ENCODE results near the gene SMAD7. TPM values are rescaled to one million over a fixed set of nuclear protein-coding genes. Genes with fewer than 3 reads are reported as not detected.

SMAD7 gene
- total and polyA plus RNA-seq, 2 donors (not counting 1 experiment from before 2014, with no cell fraction given): 6.1 to 16.3 TPM

GRCh38 chr18:48904091-48904490, 46.7 kb downstream of the SMAD7 start:
- Histone ChIP-seq H3K36me3 (ENCODE audit: control insufficient read depth, insufficient read depth, low read length) (no peaks in the 10 kb centered on the region), H3K9me3 (ENCODE audit: control insufficient read depth, insufficient read depth, low read depth, low read length) (no peaks in the 10 kb centered on the region), H2AFZ (ENCODE audit: low read length) (no peak overlapping the region), H3K4me1 (ENCODE audit: control insufficient read depth, extremely low read depth, insufficient read depth, low read length) (peaks cover 18% of the 10 kb centered on the region), H3K27me3 (ENCODE audit: control insufficient read depth, insufficient read depth, low read length) (no peaks in the 10 kb centered on the region), H3K4me3 (replicated peaks in 1 of 4; ENCODE audit: control extremely low read depth in 1 of 4, insufficient read depth in 1 of 4, low read depth in 3 of 4, low read length in 4 of 4) (no peak overlapping the region), H3K9ac (ENCODE audit: insufficient read depth, low read length) (no peak overlapping the region), H3K79me2 (ENCODE audit: control insufficient read depth, insufficient read depth, low read length) (no peaks in the 10 kb centered on the region), H3K27ac (ENCODE audit: insufficient read depth, low read length) (no peak overlapping the region), H3K4me2 (ENCODE audit: extremely low read depth, insufficient read depth, low read length) (no peak overlapping the region), H4K20me1 (ENCODE audit: control insufficient read depth, extremely low read depth, insufficient read depth, low read length) (no peaks in the 10 kb centered on the region)
- TF ChIP-seq, protein P1, sequence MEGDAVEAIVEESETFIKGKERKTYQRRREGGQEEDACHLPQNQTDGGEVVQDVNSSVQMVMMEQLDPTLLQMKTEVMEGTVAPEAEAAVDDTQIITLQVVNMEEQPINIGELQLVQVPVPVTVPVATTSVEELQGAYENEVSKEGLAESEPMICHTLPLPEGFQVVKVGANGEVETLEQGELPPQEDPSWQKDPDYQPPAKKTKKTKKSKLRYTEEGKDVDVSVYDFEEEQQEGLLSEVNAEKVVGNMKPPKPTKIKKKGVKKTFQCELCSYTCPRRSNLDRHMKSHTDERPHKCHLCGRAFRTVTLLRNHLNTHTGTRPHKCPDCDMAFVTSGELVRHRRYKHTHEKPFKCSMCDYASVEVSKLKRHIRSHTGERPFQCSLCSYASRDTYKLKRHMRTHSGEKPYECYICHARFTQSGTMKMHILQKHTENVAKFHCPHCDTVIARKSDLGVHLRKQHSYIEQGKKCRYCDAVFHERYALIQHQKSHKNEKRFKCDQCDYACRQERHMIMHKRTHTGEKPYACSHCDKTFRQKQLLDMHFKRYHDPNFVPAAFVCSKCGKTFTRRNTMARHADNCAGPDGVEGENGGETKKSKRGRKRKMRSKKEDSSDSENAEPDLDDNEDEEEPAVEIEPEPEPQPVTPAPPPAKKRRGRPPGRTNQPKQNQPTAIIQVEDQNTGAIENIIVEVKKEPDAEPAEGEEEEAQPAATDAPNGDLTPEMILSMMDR (conservative IDR thresholded peaks at IDR 0.05 in 1 of 2, IDR thresholded peaks at IDR 0.05 in 1 of 2; ENCODE audit: low read depth in 1 of 2, low read length in 2 of 2): no peak
- TF ChIP-seq EZH2 (IDR thresholded peaks at IDR 0.05; ENCODE audit: low read length, missing control alignments): no peak
- DNase-seq (ENCODE audit: low read depth in 2 of 2): no peak

DNA sequence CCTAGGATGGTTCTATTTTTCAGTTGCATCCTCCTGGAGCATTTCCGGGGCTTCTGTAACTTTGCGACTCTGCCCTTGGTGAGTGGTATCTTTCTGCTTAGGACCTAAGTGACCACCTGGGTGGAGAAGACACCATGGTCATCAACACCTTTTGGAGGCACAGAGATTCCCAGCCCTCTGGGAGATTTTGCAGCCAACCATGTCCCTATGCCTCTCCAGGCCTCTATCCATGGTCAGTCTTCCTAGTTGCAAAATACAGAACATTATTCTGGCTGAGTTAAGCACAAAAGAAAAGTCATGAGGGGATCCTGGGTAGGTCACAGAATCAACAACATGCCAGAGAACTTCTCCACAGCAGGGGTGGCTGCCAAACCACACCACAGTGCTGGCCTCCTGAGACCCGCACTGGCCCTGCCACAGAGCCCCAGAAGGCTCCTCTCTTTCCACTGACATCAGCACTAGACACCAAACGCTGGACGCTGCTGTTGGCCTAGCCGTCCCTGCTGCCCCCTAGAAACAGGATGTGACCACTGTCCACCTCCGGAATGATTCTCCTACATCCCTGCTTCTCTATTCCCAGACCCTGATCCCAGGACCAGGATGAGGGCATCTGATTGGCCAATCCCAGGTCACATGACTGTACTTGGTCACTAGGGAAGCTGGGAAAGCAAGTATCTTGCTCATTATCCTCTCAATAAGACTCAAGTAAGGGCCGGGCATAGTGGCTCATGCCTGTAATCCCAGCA, 47.7 kb downstream of the SMAD7 start:
- no peaks in the 10 kb centered on the region for H3K27me3 ChIP-seq (ENCODE audit: control insufficient read depth, insufficient read depth, low read length)
- no peaks in the 10 kb centered on the region for H3K9me3 ChIP-seq (ENCODE audit: control insufficient read depth, insufficient read depth, low read depth, low read length)
- peak overlapping the region; percentile 81 for H3K27ac ChIP-seq (ENCODE audit: insufficient read depth, low read length)
- no peak for TF ChIP-seq EZH2 (IDR thresholded peaks at IDR 0.05; ENCODE audit: low read length, missing control alignments)
- TF ChIP-seq, protein P1 (conservative IDR thresholded peaks at IDR 0.05 in 1 of 2, IDR thresholded peaks at IDR 0.05 in 1 of 2; ENCODE audit: low read depth in 1 of 2, low read length in 2 of 2): no peak
- H3K79me2 ChIP-seq (ENCODE audit: control insufficient read depth, insufficient read depth, low read length): no peaks in the 10 kb centered on the region
- peak; percentile 74 to 86 for DNase-seq (ENCODE audit: low read depth in 2 of 2)
- no peak overlapping the region for H3K4me2 ChIP-seq (ENCODE audit: extremely low read depth, insufficient read depth, low read length)
- no peak overlapping the region for H3K4me3 ChIP-seq (replicated peaks in 1 of 4; ENCODE audit: control extremely low read depth in 1 of 4, insufficient read depth in 1 of 4, low read depth in 3 of 4, low read length in 4 of 4)
- H3K36me3 ChIP-seq (ENCODE audit: control insufficient read depth, insufficient read depth, low read length): no peaks in the 10 kb centered on the region
- no peak overlapping the region for H3K9ac ChIP-seq (ENCODE audit: insufficient read depth, low read length)
- H3K4me1 ChIP-seq (ENCODE audit: control insufficient read depth, extremely low read depth, insufficient read depth, low read length): peaks cover 18% of the 10 kb centered on the region
- peak overlapping the region; percentile 16 for H2AFZ ChIP-seq (ENCODE audit: low read length)
- H4K20me1 ChIP-seq (ENCODE audit: control insufficient read depth, extremely low read depth, insufficient read depth, low read length): no peaks in the 10 kb centered on the region

DNA sequence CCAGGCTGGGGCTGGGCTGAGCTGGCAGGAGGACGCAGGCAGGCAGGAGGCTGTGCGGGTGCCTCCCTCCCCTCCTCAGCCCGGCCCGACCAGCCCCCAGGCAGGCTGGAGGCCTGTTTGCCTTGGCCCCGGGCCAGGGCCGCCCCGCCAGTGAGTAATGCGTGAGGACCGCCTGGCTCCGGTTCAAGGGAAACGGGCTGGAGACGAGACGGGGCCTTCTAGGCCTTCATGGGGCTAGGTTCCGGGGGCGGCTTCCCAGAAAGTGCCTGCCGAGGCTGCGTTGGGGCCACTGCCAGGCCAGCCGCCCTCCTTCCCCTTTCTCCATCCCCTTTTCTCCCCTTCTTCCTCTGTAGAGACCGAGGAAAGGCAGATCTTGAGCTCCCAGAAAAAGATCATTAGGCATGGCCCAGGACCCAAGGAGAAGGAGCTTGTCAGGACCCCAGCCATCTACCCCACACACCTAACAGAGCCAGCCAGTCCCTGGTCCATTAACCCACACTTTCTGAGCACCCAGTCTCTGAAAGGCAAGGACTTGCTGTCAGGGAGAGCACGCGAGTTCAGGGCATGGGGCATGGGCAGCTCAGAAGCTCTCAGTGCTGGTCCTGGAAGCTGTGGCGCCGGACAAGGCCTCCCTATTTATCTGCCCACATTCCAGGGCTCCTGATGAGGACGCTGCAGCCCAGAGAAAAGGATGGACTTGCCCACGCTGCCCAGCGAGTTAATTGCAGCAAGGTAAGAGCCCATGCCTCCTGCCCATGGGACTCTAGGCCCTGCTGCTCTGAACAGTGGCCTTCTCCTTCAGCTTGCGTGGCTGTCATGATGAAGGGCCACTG, 48.5 kb downstream of the SMAD7 start:
- Histone ChIP-seq H3K4me2 (ENCODE audit: extremely low read depth, insufficient read depth, low read length) (peak overlapping the region; percentile 58), H4K20me1 (ENCODE audit: control insufficient read depth, extremely low read depth, insufficient read depth, low read length) (no peaks in the 10 kb centered on the region), H3K27me3 (ENCODE audit: control insufficient read depth, insufficient read depth, low read length) (no peaks in the 10 kb centered on the region), H3K4me3 (replicated peaks in 1 of 4; ENCODE audit: control extremely low read depth in 1 of 4, insufficient read depth in 1 of 4, low read depth in 3 of 4, low read length in 4 of 4) (no peak overlapping the region), H3K9ac (ENCODE audit: insufficient read depth, low read length) (peak overlapping the region; percentile 39), H3K36me3 (ENCODE audit: control insufficient read depth, insufficient read depth, low read length) (no peaks in the 10 kb centered on the region), H3K27ac (ENCODE audit: insufficient read depth, low read length) (peak overlapping the region; percentile 81), H2AFZ (ENCODE audit: low read length) (peak overlapping the region; percentile 78), H3K4me1 (ENCODE audit: control insufficient read depth, extremely low read depth, insufficient read depth, low read length) (peaks cover 21% of the 10 kb centered on the region), H3K79me2 (ENCODE audit: control insufficient read depth, insufficient read depth, low read length) (no peaks in the 10 kb centered on the region), H3K9me3 (ENCODE audit: control insufficient read depth, insufficient read depth, low read depth, low read length) (no peaks in the 10 kb centered on the region)
- TF ChIP-seq EZH2 (IDR thresholded peaks at IDR 0.05; ENCODE audit: low read length, missing control alignments): no peak
- TF ChIP-seq, protein P1 (conservative IDR thresholded peaks at IDR 0.05 in 1 of 2, IDR thresholded peaks at IDR 0.05 in 1 of 2; ENCODE audit: low read depth in 1 of 2, low read length in 2 of 2): no peak
- DNase-seq (ENCODE audit: low read depth in 2 of 2): peak; percentile 89 to 97

All from fibroblast of lung (primary cell).